Measurements from ENCODE around the gene EPHB6.

- no peak for TF ChIP-seq CTCF (IDR thresholded peaks at IDR 0.05)
- TF ChIP-seq EP300 (IDR thresholded peaks at IDR 0.05), result no peak
- no peak for TF ChIP-seq POLR2A (IDR thresholded peaks at IDR 0.05)
- TF ChIP-seq POLR2AphosphoS5 (IDR thresholded peaks at IDR 0.05), result no peak
Observed at GRCh38 chr7:142885311-142886230, 30.7 kb downstream of the EPHB6 start, which contains the start of gene TRPV6.

Data from upper lobe of left lung (tissue), 4 donors.